CD14-positive monocyte (primary cell): ENCODE data around the gene CDC45. TPM values are rescaled to one million over a fixed set of nuclear protein-coding genes. Genes with fewer than 3 reads are reported as not detected.

ENCODE experiments used
- DNase-seq, 3 donors: peaks; one replicate each; pipeline ENCODE4 v3.0.0-alpha.2; 2011 to 2022
- H2AFZ ChIP-seq: 2 replicates; pipeline ENCODE4 v1.6.0; 2012; ENCODE audit warnings: mild to moderate bottlenecking, low read depth, low read length, inconsistent platforms; ENCODE audit not compliant: insufficient read depth, poor library complexity, severe bottlenecking
- H3K27ac ChIP-seq, 2 donors: 1 replicate in 1 of 2; 2 replicates in 1 of 2; pipeline ENCODE4 v1.5.1; 2012 to 2013; ENCODE audit warnings: low read length in 2 of 2, control low read depth in 1 of 2, inconsistent platforms in 1 of 2, low read depth in 1 of 2, mild to moderate bottlenecking in 1 of 2
- H3K27me3 ChIP-seq, 2 donors: one replicate each; pipeline versions ENCODE4 v1.6.0 to v1.6.1; 2011 to 2013; ENCODE audit warnings: low read length in 2 of 2; ENCODE audit not compliant: control insufficient read depth in 2 of 2, insufficient read depth in 2 of 2
- H3K36me3 ChIP-seq, 2 donors: replicated peaks in 1 of 2; 1 replicate in 1 of 2; 2 replicates in 1 of 2; pipeline versions ENCODE4 v1.5.1 to v1.6.1; 2012 to 2013; ENCODE audit warnings: low read length in 2 of 2, control low read depth in 1 of 2, inconsistent platforms in 1 of 2, mild to moderate bottlenecking in 1 of 2; ENCODE audit not compliant: insufficient read depth in 2 of 2, control insufficient read depth in 1 of 2
- H3K4me1 ChIP-seq, 2 donors: 1 replicate in 1 of 2; 2 replicates in 1 of 2; pipeline versions ENCODE4 v1.5.1 to v1.6.1; 2012 to 2013; ENCODE audit warnings: low read length in 2 of 2, control low read depth in 1 of 2, inconsistent platforms in 1 of 2, mild to moderate bottlenecking in 1 of 2, moderate library complexity in 1 of 2; ENCODE audit not compliant: insufficient read depth in 2 of 2, control insufficient read depth in 1 of 2
- H3K4me2 ChIP-seq: replicated peaks from 2 replicates; pipeline ENCODE3; 2012; ENCODE audit warnings: low read length, moderate library complexity, mild to moderate bottlenecking; ENCODE audit not compliant: poor library complexity, severe bottlenecking; ENCODE audit errors: extremely low read depth
- H3K4me3 ChIP-seq, 3 experiments: fragments of 200-600 bp in 1 of 3; sonication (generic) in 1 of 3; replicated peaks in 1 of 3; 1 replicate in 2 of 3; 2 replicates in 1 of 3; pipeline ENCODE4 v1.5.1; 2011 to 2013; ENCODE audit warnings: low read length in 3 of 3, mild to moderate bottlenecking in 3 of 3, control low read depth in 2 of 3, low read depth in 2 of 3, inconsistent platforms in 1 of 3, moderate library complexity in 1 of 3
- H3K79me2 ChIP-seq: 2 replicates; pipeline ENCODE4 v1.6.0; 2012; ENCODE audit warnings: mild to moderate bottlenecking, control low read depth, inconsistent platforms, low read length, moderate library complexity; ENCODE audit not compliant: insufficient read depth
- H3K9ac ChIP-seq: 2 replicates; pipeline ENCODE4 v1.6.0; 2017; ENCODE audit warnings: low read length, mild to moderate bottlenecking; ENCODE audit not compliant: insufficient read depth, poor library complexity, severe bottlenecking
- H3K9me3 ChIP-seq, 2 donors: replicated peaks in 1 of 2; 1 replicate in 1 of 2; 2 replicates in 1 of 2; pipeline versions ENCODE4 v1.5.1 to v1.6.1; 2012 to 2013; ENCODE audit warnings: low read length in 2 of 2, control low read depth in 1 of 2; ENCODE audit not compliant: control insufficient read depth in 1 of 2, insufficient read depth in 1 of 2
- H4K20me1 ChIP-seq: 2 replicates; pipeline ENCODE4 v1.6.0; 2012; ENCODE audit warnings: mild to moderate bottlenecking, low read length, control low read depth, moderate library complexity; ENCODE audit not compliant: insufficient read depth
- H3K27ac Mint-ChIP-seq, 7 donors: one replicate each; pipeline ENCODE4 v1.8.0; 2020; ENCODE audit warnings: mild to moderate bottlenecking in 7 of 7, mixed read lengths in 7 of 7, moderate library complexity in 6 of 7, inconsistent platforms in 2 of 7
- H3K27me3 Mint-ChIP-seq, 3 donors: one replicate each; pipeline ENCODE4 v1.8.0; 2021 to 2022; ENCODE audit warnings: low read depth in 3 of 3, mild to moderate bottlenecking in 3 of 3, mixed read lengths in 3 of 3, moderate library complexity in 3 of 3, inconsistent platforms in 1 of 3
- H3K36me3 Mint-ChIP-seq, 2 donors: one replicate each; pipeline ENCODE4 v1.8.0; 2020; ENCODE audit warnings: mixed read lengths in 2 of 2, inconsistent platforms in 1 of 2, mild to moderate bottlenecking in 1 of 2
- H3K4me1 Mint-ChIP-seq: one replicate; pipeline ENCODE4 v1.8.0; 2020; ENCODE audit warnings: mild to moderate bottlenecking, mixed read lengths
- H3K4me3 Mint-ChIP-seq, 2 donors: one replicate each; pipeline ENCODE4 v1.8.0; 2020; ENCODE audit warnings: mild to moderate bottlenecking in 2 of 2, mixed read lengths in 2 of 2, moderate library complexity in 1 of 2
- H3K9me3 Mint-ChIP-seq, 7 donors: one replicate each; pipeline ENCODE4 v1.8.0; 2020 to 2022; ENCODE audit warnings: mixed read lengths in 7 of 7, mild to moderate bottlenecking in 6 of 7, moderate library complexity in 6 of 7, inconsistent platforms in 2 of 7
- CTCF ChIP-seq: fragments of 200-600 bp; IDR thresholded peaks from one replicate; pipeline ENCODE4 v1.8.0; 2022; ENCODE audit warnings: antibody characterized with exemption, mild to moderate bottlenecking
- WGBS: methylation state at CpG from one replicate; pipeline ENCODE4 v1.1.5; 2013; ENCODE audit warnings: missing lambda C conversion rate; ENCODE audit not compliant: insufficient coverage; 5-methylcytosine and 5-hydroxymethylcytosine counted together
- intact Hi-C, 2 donors: fragments of 100-400 bp; cut with micrococcal nuclease; formaldehyde crosslinking; loops; one replicate each; pipeline versions ENCODE4 v1.15.0 to v1.15.1; 2023
- polyA plus RNA-seq, 3 donors: library from polyadenylated mRNA; depleted of rRNA in 1 of 3; unstranded in 2 of 3; stranded (reverse) in 1 of 3; fragments of 300-500 nt in 2 of 3; fragments of >200 nt in 1 of 3; fragmentation: Illumina TruSeq in 2 of 3; gene quantifications; 1 replicate in 2 of 3; 2 replicates in 1 of 3; pipeline ENCODE4 v1.2.3, GENCODE V29; 2012 to 2021

Gene CDC45
- polyA plus RNA-seq, 3 donors, result 0.04 TPM; not detected in 2

- H3K36me3 Mint-ChIP-seq, result peaks cover 5 to 9% of the 10 kb centered on the region in 2 donors
Measured at GRCh38 chr22:19526076-19526701, 46.5 kb downstream of the CDC45 start.

GRCh38 chr22:19526702-19527111 lies 47.0 kb downstream of the CDC45 start:
- TF ChIP-seq CTCF, result no peak
- Mint-ChIP-seq H3K36me3 (peaks cover 3 to 4% of the 10 kb centered on the region in 2 donors), H3K4me1 (peaks cover 13% of the 10 kb centered on the region), H3K27me3 (peaks cover 37 to 55% (median 40%) of the 10 kb centered on the region in 3 donors), H3K4me3 (no peak overlapping the region), H3K27ac (peak overlapping the region in 1 of 7 donors; percentile 17), H3K9me3 (peaks cover 0 to 5% (median 0%) of the 10 kb centered on the region in 7 donors)
- H3K4me2 ChIP-seq, result no peak overlapping the region
- H3K27me3 ChIP-seq, result peaks cover 0 to 38% of the 10 kb centered on the region in 2 donors
- intact Hi-C loops, result no loop called here
- H3K27ac ChIP-seq, result no peak overlapping the region
- H3K4me3 ChIP-seq, result no peak overlapping the region
- 84% methylated on average over 6 of the region's 7 CpGs for WGBS
- no peak for DNase-seq
- no peaks in the 10 kb centered on the region for H3K79me2 ChIP-seq
- no peaks in the 10 kb centered on the region for H3K9me3 ChIP-seq
- H3K4me1 ChIP-seq, result peaks cover 0 to 17% of the 10 kb centered on the region in 2 donors
- no peaks in the 10 kb centered on the region for H3K36me3 ChIP-seq
- H2AFZ ChIP-seq, result no peak overlapping the region
- no peaks in the 10 kb centered on the region for H4K20me1 ChIP-seq
- no peak overlapping the region for H3K9ac ChIP-seq

More at GRCh38 chr22:19526076-19526701, 46.5 kb downstream of the CDC45 start:
- Histone ChIP-seq H3K9ac (no peak overlapping the region), H3K36me3 (no peaks in the 10 kb centered on the region), H4K20me1 (no peaks in the 10 kb centered on the region), H3K4me2 (no peak overlapping the region), H3K79me2 (no peaks in the 10 kb centered on the region), H3K9me3 (no peaks in the 10 kb centered on the region), H3K4me1 (peaks cover 0 to 17% of the 10 kb centered on the region in 2 donors), H2AFZ (no peak overlapping the region), H3K4me3 (no peak overlapping the region), H3K27ac (no peak overlapping the region), H3K27me3 (peaks cover 0 to 38% of the 10 kb centered on the region in 2 donors)
- DNase-seq, result no peak
- H3K9me3 Mint-ChIP-seq, result peaks cover 0 to 5% (median 1%) of the 10 kb centered on the region in 7 donors
- peak overlapping the region in 1 of 7 donors; percentile 3 for H3K27ac Mint-ChIP-seq
- 98% methylated on average over 11 of the region's 11 CpGs for WGBS
- no peak overlapping the region for H3K4me3 Mint-ChIP-seq
- no peak for TF ChIP-seq CTCF
- peaks cover 13% of the 10 kb centered on the region for H3K4me1 Mint-ChIP-seq
- intact Hi-C loops, result no loop called here
- peaks cover 35 to 55% (median 40%) of the 10 kb centered on the region in 3 donors for H3K27me3 Mint-ChIP-seq
